K562 (cell line): ENCODE data around the gene RNF31. TPM values are rescaled to one million over a fixed set of nuclear protein-coding genes. Genes with fewer than 3 reads are reported as not detected.

Experiments used
- CCNT2 ChIP-seq: IDR thresholded peaks from 2 replicates; pipeline ENCODE4 v1.6.1; 2011; ENCODE audit warnings: borderline replicate concordance, low read depth, mild to moderate bottlenecking, moderate library complexity, mixed read lengths, low read length; ENCODE audit not compliant: insufficient read length; ENCODE audit errors: extremely low read depth
- HDAC1 ChIP-seq, 2 experiments: fragments of 450-650 bp; IDR thresholded peaks; 2 replicates each; pipeline ENCODE4 v1.6.1; 2016 to 2017; ENCODE audit warnings: inconsistent platforms in 1 of 2, mild to moderate bottlenecking in 1 of 2, moderate library complexity in 1 of 2
- HOXB6 ChIP-seq: fragments of 250-450 bp; sonication (Bioruptor Pico); IDR thresholded peaks from 2 replicates; pipeline ENCODE4 v1.5.1; 2022; ENCODE audit warnings: mild to moderate bottlenecking, borderline replicate concordance
- KLF16 ChIP-seq: IDR thresholded peaks from 2 replicates; pipeline ENCODE4 v1.6.1; 2016; ENCODE audit warnings: antibody characterized with exemption
- SMAD1 ChIP-seq: fragments of 150-350 bp; IDR thresholded peaks from 2 replicates; pipeline ENCODE4 v1.6.1; 2014; ENCODE audit warnings: low read length, low read depth; ENCODE audit not compliant: partially characterized antibody
- ZNF444 ChIP-seq: fragments of 250-450 bp; sonication (Bioruptor Pico); IDR thresholded peaks from 2 replicates; pipeline ENCODE4 v1.4.0; 2020; ENCODE audit warnings: mild to moderate bottlenecking, moderate library complexity
- polyA plus RNA-seq, 8 experiments: library from polyadenylated mRNA; depleted of rRNA in 4 of 8; stranded (reverse) in 5 of 8; unstranded in 3 of 8; fragments of >200 nt; fragmentation: Nextera tagmentation in 2 of 8; fragmentation: Illumina TruSeq in 1 of 8; extraction: Ambion mirVana in 2 of 8; extraction: Trizol in 1 of 8; gene quantifications; 2 replicates each; pipeline versions ENCODE4 v1.2.1 to v1.2.3, GENCODE V29; 2011 to 2014; ENCODE audit warnings: inconsistent platforms in 1 of 8, missing spikeins in 1 of 8
- total RNA-seq, 7 experiments: library from RNA; depleted of rRNA in 6 of 7; stranded (reverse); fragments of >200 nt in 6 of 7; fragmentation: Illumina TruSeq in 2 of 7; extraction: Trizol in 2 of 7; gene quantifications; 2 replicates each; pipeline versions ENCODE4 v1.2.1 to v1.2.3, GENCODE V29; 2011 to 2021; ENCODE audit warnings: low replicate concordance in 1 of 7
- TF ChIP-seq, protein P1 (sequence below), 2 experiments: fragments of 450-650 bp; IDR thresholded peaks; 2 replicates each; pipeline ENCODE4 v1.6.1; 2016; ENCODE audit warnings: mild to moderate bottlenecking in 2 of 2, borderline replicate concordance in 1 of 2, low read depth in 1 of 2, moderate library complexity in 1 of 2
- TF ChIP-seq, protein P2 (sequence below): fragments of 450-650 bp; IDR thresholded peaks from 2 replicates; pipeline ENCODE4 v1.6.1; 2018; ENCODE audit not compliant: partially characterized antibody
- TF ChIP-seq, protein P3 (sequence below): fragments of 450-650 bp; IDR thresholded peaks from 2 replicates; pipeline ENCODE4 v1.6.1; 2016; ENCODE audit warnings: low read depth, mild to moderate bottlenecking, moderate library complexity

The RNF31 gene
- total and polyA plus RNA-seq, 9 of the 15 experiments (the other 6 are each of a cell fraction or from before 2014, with no cell fraction given), result 3.1 to 47.6 (median 19.1) TPM

DNA sequence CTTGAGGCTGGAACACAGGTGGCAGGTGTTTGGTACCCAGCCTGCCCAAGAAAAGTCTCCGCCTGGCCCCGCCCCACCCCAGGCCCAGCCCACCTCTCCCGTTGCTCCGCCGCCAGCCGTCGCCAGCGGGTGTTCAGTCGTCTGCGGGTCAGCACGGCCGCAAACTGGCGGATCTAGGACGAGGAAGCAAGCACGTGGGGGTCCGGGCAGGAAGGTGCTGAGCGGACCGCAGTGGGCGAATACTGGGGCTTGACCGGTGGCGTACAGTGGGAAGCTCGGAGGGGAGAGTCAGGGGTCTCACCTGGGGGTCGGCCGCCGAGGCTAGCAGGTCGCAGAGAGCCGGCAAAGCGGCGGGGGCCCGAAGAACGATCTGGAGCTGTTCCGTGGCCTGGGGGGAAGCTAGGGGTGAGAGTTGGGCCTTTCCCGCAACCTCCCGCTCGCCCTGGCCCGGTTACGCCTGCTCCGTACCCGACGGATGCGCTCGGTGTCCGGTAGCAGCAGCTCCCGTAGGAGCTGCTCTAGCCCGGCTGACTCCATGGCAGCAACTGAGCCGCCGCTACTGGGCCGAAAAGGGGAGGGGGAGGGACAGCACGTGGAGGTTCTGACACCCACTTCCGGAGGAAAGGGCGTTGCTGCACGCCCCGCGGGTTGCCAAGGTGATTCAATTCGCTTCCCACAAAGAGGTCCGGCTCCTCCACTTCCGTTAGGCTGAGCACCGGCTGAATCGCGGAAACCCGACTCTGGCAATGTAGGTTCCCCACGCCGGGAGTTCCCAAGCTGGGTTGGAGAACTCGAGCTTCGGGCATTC is 41.2 kb downstream of the RNF31 start, which contains the start of gene IPO4 (continued):
- TF ChIP-seq KLF16 (no peak), ZNF444 (peak; percentile 66), HOXB6 (CRISPR knock-in tag) (no peak), HDAC1 (IDR thresholded peaks at IDR 0.05) (peak; percentile 76 to 99; a peak in 3 of 4 replicates), CCNT2 (peak; percentile 44), SMAD1 (peak; percentile 28)
- TF ChIP-seq, protein P1, sequence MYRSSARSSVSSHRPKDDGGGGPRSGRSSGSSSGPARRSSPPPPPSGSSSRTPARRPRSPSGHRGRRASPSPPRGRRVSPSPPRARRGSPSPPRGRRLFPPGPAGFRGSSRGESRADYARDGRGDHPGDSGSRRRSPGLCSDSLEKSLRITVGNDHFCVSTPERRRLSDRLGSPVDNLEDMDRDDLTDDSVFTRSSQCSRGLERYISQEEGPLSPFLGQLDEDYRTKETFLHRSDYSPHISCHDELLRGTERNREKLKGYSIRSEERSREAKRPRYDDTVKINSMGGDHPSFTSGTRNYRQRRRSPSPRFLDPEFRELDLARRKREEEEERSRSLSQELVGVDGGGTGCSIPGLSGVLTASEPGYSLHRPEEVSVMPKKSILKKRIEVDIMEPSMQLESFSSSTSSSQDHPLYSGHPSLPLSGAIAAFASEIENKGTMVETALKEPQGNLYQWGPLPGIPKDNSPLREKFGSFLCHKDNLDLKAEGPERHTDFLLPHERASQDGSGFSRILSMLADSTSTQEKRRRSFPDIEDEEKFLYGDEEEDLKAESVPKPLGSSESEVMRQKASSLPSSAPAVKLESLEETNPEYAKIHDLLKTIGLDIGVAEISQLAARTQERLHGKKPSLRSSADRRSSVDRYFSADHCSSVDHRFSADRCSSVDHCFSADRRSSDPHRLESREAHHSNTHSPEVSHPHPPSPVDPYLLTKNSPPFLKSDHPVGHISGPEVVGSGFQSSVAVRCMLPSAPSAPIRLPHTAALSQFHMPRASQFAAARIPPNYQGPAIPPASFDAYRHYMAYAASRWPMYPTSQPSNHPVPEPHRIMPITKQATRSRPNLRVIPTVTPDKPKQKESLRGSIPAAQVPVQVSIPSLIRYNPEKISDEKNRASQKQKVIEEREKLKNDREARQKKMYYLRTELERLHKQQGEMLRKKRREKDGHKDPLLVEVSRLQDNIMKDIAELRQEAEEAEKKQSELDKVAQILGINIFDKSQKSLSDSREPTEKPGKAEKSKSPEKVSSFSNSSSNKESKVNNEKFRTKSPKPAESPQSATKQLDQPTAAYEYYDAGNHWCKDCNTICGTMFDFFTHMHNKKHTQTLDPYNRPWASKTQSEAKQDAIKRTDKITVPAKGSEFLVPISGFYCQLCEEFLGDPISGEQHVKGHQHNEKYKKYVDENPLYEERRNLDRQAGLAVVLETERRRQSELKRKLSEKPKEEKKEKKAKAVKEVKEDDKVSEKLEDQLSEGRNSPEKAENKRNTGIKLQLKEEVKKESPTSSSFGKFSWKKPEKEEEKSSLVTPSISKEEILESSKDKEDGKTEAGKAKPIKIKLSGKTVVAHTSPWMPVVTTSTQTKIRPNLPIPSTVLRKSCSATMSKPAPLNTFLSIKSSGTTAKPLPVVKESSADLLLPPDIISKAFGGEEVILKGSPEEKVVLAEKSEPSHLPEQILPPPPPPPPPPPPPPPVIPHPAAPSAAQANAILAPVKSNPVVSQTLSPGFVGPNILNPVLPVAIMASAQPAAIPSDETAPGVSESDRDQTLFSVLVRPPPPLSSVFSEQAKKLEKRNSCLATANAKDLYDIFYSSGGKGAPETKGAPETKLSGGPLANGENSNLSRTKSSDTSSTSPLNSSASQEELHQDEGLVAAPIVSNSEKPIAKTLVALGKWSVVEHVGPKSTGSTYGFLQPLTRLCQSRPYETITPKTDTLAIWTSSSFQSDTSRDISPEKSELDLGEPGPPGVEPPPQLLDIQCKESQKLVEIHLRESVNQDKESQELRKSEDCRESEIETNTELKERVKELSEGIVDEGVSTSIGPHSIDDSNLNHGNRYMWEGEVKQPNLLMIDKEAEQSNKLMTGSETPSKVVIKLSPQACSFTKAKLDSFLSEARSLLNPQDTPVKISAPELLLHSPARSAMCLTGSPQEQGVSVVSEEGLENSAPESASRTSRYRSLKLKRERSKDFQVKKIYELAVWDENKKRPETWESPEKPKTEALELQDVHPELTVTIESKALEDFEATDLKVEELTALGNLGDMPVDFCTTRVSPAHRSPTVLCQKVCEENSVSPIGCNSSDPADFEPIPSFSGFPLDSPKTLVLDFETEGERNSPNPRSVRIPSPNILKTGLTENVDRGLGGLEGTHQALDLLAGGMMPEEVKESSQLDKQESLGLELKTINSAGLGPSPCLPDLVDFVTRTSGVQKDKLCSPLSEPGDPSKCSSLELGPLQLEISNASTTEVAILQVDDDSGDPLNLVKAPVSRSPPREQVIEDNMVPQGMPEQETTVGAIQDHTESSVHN (IDR thresholded peaks at IDR 0.05; ENCODE audit: borderline replicate concordance in 1 of 2, low read depth in 1 of 2), result no peak
- TF ChIP-seq, protein P2, sequence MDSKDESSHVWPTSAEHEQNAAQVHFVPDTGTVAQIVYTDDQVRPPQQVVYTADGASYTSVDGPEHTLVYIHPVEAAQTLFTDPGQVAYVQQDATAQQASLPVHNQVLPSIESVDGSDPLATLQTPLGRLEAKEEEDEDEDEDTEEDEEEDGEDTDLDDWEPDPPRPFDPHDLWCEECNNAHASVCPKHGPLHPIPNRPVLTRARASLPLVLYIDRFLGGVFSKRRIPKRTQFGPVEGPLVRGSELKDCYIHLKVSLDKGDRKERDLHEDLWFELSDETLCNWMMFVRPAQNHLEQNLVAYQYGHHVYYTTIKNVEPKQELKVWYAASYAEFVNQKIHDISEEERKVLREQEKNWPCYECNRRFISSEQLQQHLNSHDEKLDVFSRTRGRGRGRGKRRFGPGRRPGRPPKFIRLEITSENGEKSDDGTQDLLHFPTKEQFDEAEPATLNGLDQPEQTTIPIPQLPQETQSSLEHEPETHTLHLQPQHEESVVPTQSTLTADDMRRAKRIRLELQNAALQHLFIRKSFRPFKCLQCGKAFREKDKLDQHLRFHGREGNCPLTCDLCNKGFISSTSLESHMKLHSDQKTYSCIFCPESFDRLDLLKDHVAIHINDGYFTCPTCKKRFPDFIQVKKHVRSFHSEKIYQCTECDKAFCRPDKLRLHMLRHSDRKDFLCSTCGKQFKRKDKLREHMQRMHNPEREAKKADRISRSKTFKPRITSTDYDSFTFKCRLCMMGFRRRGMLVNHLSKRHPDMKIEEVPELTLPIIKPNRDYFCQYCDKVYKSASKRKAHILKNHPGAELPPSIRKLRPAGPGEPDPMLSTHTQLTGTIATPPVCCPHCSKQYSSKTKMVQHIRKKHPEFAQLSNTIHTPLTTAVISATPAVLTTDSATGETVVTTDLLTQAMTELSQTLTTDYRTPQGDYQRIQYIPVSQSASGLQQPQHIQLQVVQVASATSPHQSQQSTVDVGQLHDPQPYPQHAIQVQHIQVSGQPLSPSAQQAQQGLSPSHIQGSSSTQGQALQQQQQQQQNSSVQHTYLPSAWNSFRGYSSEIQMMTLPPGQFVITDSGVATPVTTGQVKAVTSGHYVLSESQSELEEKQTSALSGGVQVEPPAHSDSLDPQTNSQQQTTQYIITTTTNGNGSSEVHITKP, result no peak
- TF ChIP-seq, protein P3, sequence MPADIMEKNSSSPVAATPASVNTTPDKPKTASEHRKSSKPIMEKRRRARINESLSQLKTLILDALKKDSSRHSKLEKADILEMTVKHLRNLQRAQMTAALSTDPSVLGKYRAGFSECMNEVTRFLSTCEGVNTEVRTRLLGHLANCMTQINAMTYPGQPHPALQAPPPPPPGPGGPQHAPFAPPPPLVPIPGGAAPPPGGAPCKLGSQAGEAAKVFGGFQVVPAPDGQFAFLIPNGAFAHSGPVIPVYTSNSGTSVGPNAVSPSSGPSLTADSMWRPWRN, result no peak
